IMR-90 (cell line): Measurements from ENCODE around the gene MCRS1. TPM values are rescaled to one million over a fixed set of nuclear protein-coding genes. Genes with fewer than 3 reads are reported as not detected.

ENCODE experiments used
- ATAC-seq: fragments of 200-7000 bp; cut with Tn5 transposase; 2 replicates; pipeline ENCODE4 v1.9.1; 2020; ENCODE audit warnings: low read depth, mild to moderate bottlenecking, moderate library complexity
- BruUV-seq: library from RNA; stranded (reverse); fragments of 400-500 nt; replicated peaks from 2 replicates; lab custom pipeline; 2021; lab: Mats Ljungman, UMichigan
- CTCF ChIA-PET: fragments of 300-600 bp; formaldehyde crosslinking; extraction: SDS; loops from one replicate; lab custom pipeline; 2021; ENCODE audit warnings: antibody characterized with exemption; lab: Yijun Ruan, JAX
- POLR2A ChIA-PET: fragments of 300-600 bp; sonication (Branson Sonifier 250); formaldehyde crosslinking; loops from one replicate; lab custom pipeline; 2022; ENCODE audit warnings: antibody characterized with exemption; ENCODE audit not compliant: unreplicated experiment; lab: Charles Lee
- DNase-seq: peaks from one replicate; pipeline ENCODE4 v3.0.0; 2013
- H2AFZ ChIP-seq: replicated peaks from 2 replicates; pipeline ENCODE3; 2013; ENCODE audit warnings: low read length, mild to moderate bottlenecking; ENCODE audit not compliant: poor library complexity
- H2AK5ac ChIP-seq: 2 replicates; pipeline ENCODE4 v1.6.1; 2013; ENCODE audit warnings: low read depth, low read length, inconsistent platforms
- H2AK9ac ChIP-seq: replicated peaks from 2 replicates; pipeline ENCODE3; 2013; ENCODE audit warnings: mild to moderate bottlenecking, low read depth, low read length, moderate library complexity; ENCODE audit not compliant: poor library complexity
- H2BK120ac ChIP-seq: 2 replicates; pipeline ENCODE4 v1.6.1; 2013; ENCODE audit warnings: low read depth, low read length, inconsistent platforms
- H2BK15ac ChIP-seq: 3 replicates; pipeline ENCODE4 v1.6.1; 2013; ENCODE audit warnings: low read depth, low read length, inconsistent platforms
- H2BK20ac ChIP-seq: 2 replicates; pipeline ENCODE4 v1.6.1; 2013; ENCODE audit warnings: low read depth, mild to moderate bottlenecking, inconsistent platforms, low read length, moderate library complexity
- H2BK5ac ChIP-seq: 2 replicates; pipeline ENCODE4 v1.6.1; 2013; ENCODE audit warnings: mild to moderate bottlenecking, low read depth, low read length, inconsistent platforms; ENCODE audit not compliant: poor library complexity, severe bottlenecking
- H3K14ac ChIP-seq: replicated peaks from 2 replicates; pipeline ENCODE4 v1.6.1; 2013; ENCODE audit warnings: low read depth, low read length, inconsistent platforms
- H3K18ac ChIP-seq: 2 replicates; pipeline ENCODE4 v1.6.1; 2013; ENCODE audit warnings: low read depth, low read length, control low read depth
- H3K23ac ChIP-seq: 2 replicates; pipeline ENCODE4 v1.6.1; 2013; ENCODE audit warnings: low read depth, low read length, inconsistent platforms
- H3K27ac ChIP-seq: 2 replicates; pipeline ENCODE4 v1.5.1; 2013; ENCODE audit warnings: mild to moderate bottlenecking, control low read depth, low read length; ENCODE audit not compliant: insufficient read depth
- H3K27me3 ChIP-seq: 2 replicates; pipeline ENCODE4 v1.6.1; 2013; ENCODE audit warnings: low read length; ENCODE audit not compliant: control insufficient read depth, insufficient read depth
- H3K36me3 ChIP-seq: 2 replicates; pipeline ENCODE4 v1.6.1; 2013; ENCODE audit warnings: low read length, mixed read lengths; ENCODE audit not compliant: control insufficient read depth, insufficient read depth
- H3K4ac ChIP-seq: 2 replicates; pipeline ENCODE4 v1.6.1; 2013; ENCODE audit warnings: low read depth, low read length, inconsistent platforms
- H3K4me1 ChIP-seq: 2 replicates; pipeline ENCODE4 v1.6.1; 2013; ENCODE audit warnings: low read length, mixed read lengths; ENCODE audit not compliant: control insufficient read depth, insufficient read depth
- H3K4me2 ChIP-seq: 2 replicates; pipeline ENCODE4 v1.6.1; 2013; ENCODE audit warnings: low read depth, mild to moderate bottlenecking, control low read depth, low read length, moderate library complexity
- H3K4me3 ChIP-seq: 2 replicates; pipeline ENCODE4 v1.5.1; 2013; ENCODE audit warnings: low read depth, mild to moderate bottlenecking, control low read depth, low read length, moderate library complexity; ENCODE audit not compliant: insufficient read depth
- H3K56ac ChIP-seq: 2 replicates; pipeline ENCODE4 v1.6.1; 2013; ENCODE audit warnings: low read length, inconsistent platforms; ENCODE audit not compliant: insufficient read depth; ENCODE audit errors: extremely low read depth
- H3K79me1 ChIP-seq, 2 experiments: 2 replicates each; pipeline ENCODE4 v1.6.1; 2013; ENCODE audit warnings: low read length in 2 of 2, inconsistent platforms in 1 of 2, low read depth in 1 of 2
- H3K9ac ChIP-seq: 2 replicates; pipeline ENCODE4 v1.6.1; 2013; ENCODE audit warnings: low read depth, low read length, control low read depth
- H3K9me1 ChIP-seq: 2 replicates; pipeline ENCODE4 v1.6.1; 2013; ENCODE audit warnings: low read length, inconsistent platforms; ENCODE audit not compliant: insufficient read depth
- H3K9me3 ChIP-seq: 2 replicates; pipeline ENCODE4 v1.6.1; 2013; ENCODE audit warnings: low read length; ENCODE audit not compliant: control insufficient read depth, insufficient read depth
- H4K20me1 ChIP-seq: 2 replicates; pipeline ENCODE4 v1.6.1; 2013; ENCODE audit warnings: low read length, inconsistent platforms; ENCODE audit not compliant: insufficient read depth
- H4K5ac ChIP-seq: 2 replicates; pipeline ENCODE4 v1.6.1; 2013; ENCODE audit warnings: mild to moderate bottlenecking, low read depth, low read length, control low read depth
- H4K8ac ChIP-seq, 2 experiments: 2 replicates each; pipeline ENCODE4 v1.6.1; 2013; ENCODE audit warnings: low read depth in 2 of 2, low read length in 2 of 2, control low read depth in 1 of 2, inconsistent platforms in 1 of 2
- H4K91ac ChIP-seq: 2 replicates; pipeline ENCODE4 v1.6.1; 2013; ENCODE audit warnings: low read depth, low read length, inconsistent platforms; ENCODE audit not compliant: insufficient read depth
- CEBPB ChIP-seq: IDR thresholded peaks from 2 replicates; pipeline ENCODE4 v1.6.1; 2012; ENCODE audit warnings: low read depth, low read length, improper control_type of control experiment
- CHD1 ChIP-seq: IDR thresholded peaks from 2 replicates; pipeline ENCODE4 v1.6.1; 2012; ENCODE audit warnings: low read depth, low read length, improper control_type of control experiment
- MXI1 ChIP-seq: IDR thresholded peaks from 2 replicates; pipeline ENCODE4 v1.6.1; 2012; ENCODE audit warnings: low read depth, mild to moderate bottlenecking, low read length, moderate library complexity, borderline replicate concordance
- NFE2L2 ChIP-seq: fragments of 150-350 bp; IDR thresholded peaks from 2 replicates; pipeline ENCODE4 v1.6.1; 2016; ENCODE audit warnings: low read depth, mild to moderate bottlenecking, low read length
- USF2 ChIP-seq: fragments of 150-350 bp; IDR thresholded peaks from 2 replicates; pipeline ENCODE4 v1.6.1; 2017; ENCODE audit warnings: mild to moderate bottlenecking, antibody characterized with exemption, low read length, low read depth
- WGBS, 2 experiments: methylation state at CpG; one replicate each; pipeline versions ENCODE4 v1.1.5 to v1.1.7; 2013; ENCODE audit warnings: missing lambda C conversion rate in 2 of 2; ENCODE audit not compliant: insufficient read length in 1 of 2; ENCODE audit errors: extremely low coverage in 2 of 2; 5-methylcytosine and 5-hydroxymethylcytosine counted together
- dilution Hi-C: fragments of 300-500 bp; cut with HindIII; formaldehyde crosslinking; loops from one replicate; pipeline ENCODE4 v1.14.3; 2018; ENCODE audit warnings: low sequenced_read_pairs; ENCODE audit not compliant: unreplicated experiment
- in situ Hi-C: fragments of 300-500 bp; cut with MboI; formaldehyde crosslinking; loops from 3 replicates; pipeline ENCODE4 v1.14.3; 2019; ENCODE audit warnings: low sequenced_read_pairs, inconsistent platforms, mixed read lengths
- intact Hi-C: fragments of 100-400 bp; cut with micrococcal nuclease; formaldehyde crosslinking; loops from 2 replicates; pipeline ENCODE4 v1.10.0; 2022
- polyA plus RNA-seq, 3 experiments: library from polyadenylated mRNA; depleted of rRNA; stranded (reverse); fragments of >200 nt; gene quantifications; 2 replicates each; pipeline ENCODE4 v1.2.3, GENCODE V29; 2012; ENCODE audit warnings: low replicate concordance in 1 of 3
- total RNA-seq: library from RNA; depleted of rRNA; stranded (reverse); fragments of >200 nt; gene quantifications from 2 replicates; pipeline ENCODE4 v1.2.3, GENCODE V29; 2012

MCRS1 gene
- total and polyA plus RNA-seq, 2 of the 4 experiments (the other 2 are of a cell fraction): 72.9 to 73.2 TPM

- H4K20me1 ChIP-seq: no peaks in the 10 kb centered on the region; the same call in 1 of the 2 replicates
- H3K18ac ChIP-seq: no peak overlapping the region
- no peaks in the 10 kb centered on the region for H3K9me3 ChIP-seq
- H3K4me3 ChIP-seq: peak overlapping the region; percentile 15; the same call in 1 of the 2 replicates
- H3K4ac ChIP-seq: no peak overlapping the region
- peak overlapping the region; percentile 80 for H2AFZ ChIP-seq
- no peak overlapping the region for H3K27ac ChIP-seq
- peaks cover 43% of the 10 kb centered on the region for H3K27me3 ChIP-seq
- DNase-seq (no peak), ATAC-seq (no peak)
- H3K9me1 ChIP-seq: no peaks in the 10 kb centered on the region
- no peak overlapping the region for H2BK15ac ChIP-seq
- H3K79me1 ChIP-seq: no peaks in the 10 kb centered on the region
- H3K4me2 ChIP-seq: peak overlapping the region; percentile 56
- 0 out of 2 replicates have a peak, but pooled peaks cover 2% of the 10 kb centered on the region for H3K4me1 ChIP-seq
- intact Hi-C loops (no loop called here), in situ Hi-C loops (no loop called here), dilution Hi-C loops (no loop called here)
- no peak overlapping the region for H3K14ac ChIP-seq
- ChIA-PET POLR2A (no interaction called here), CTCF (interaction anchor here (1.3 kb wide), 1 partner anchor 179 kb away, joined by 4 read pairs; no protein-coding TSS in a partner anchor)
- no peak overlapping the region for H4K5ac ChIP-seq
- H2AK5ac ChIP-seq: no peak overlapping the region
- no peaks in the 10 kb centered on the region for H3K36me3 ChIP-seq
- BruUV-seq: no TSS peak
- H3K23ac ChIP-seq: 0 out of 2 replicates have a peak overlapping the region, but pooled peaks have one; percentile 57
- WGBS, 2 experiments: no CpG with 5 or more reads among the region's 13 CpGs
- no peak overlapping the region for H4K8ac ChIP-seq
- H2BK20ac ChIP-seq: no peak overlapping the region
- H3K56ac ChIP-seq: no peak overlapping the region
- no peak overlapping the region for H2BK5ac ChIP-seq
- no peak overlapping the region for H4K91ac ChIP-seq
- peak overlapping the region; percentile 75 for H2AK9ac ChIP-seq
- TF ChIP-seq MXI1: no peak
- TF ChIP-seq USF2: no peak
- no peak for TF ChIP-seq NFE2L2
- TF ChIP-seq CEBPB: no peak
- no peak for TF ChIP-seq CHD1
- no peak overlapping the region for H2BK120ac ChIP-seq
- no peak overlapping the region for H3K9ac ChIP-seq
Measured at GRCh38 chr12:49537231-49537751, 30.7 kb downstream of the MCRS1 start.
